NB4 (cell line): ENCODE results near the gene BTBD19.

Experiments
- CTCF ChIP-seq: IDR thresholded peaks from one replicate; pipeline ENCODE4 v1.5.1; 2012; ENCODE audit warnings: low read depth, low read length
- MAX ChIP-seq: IDR thresholded peaks from 2 replicates; pipeline ENCODE4 v1.6.1; 2011; ENCODE audit warnings: low read depth, low read length
- POLR2A ChIP-seq: IDR thresholded peaks from 2 replicates; pipeline ENCODE4 v1.6.1; 2011; ENCODE audit warnings: mild to moderate bottlenecking; ENCODE audit not compliant: insufficient read length; ENCODE audit errors: extremely low read depth

GRCh38 chr1:44759077-44759476 is 49.2 kb upstream of the BTBD19 start:
- TF ChIP-seq CTCF (no peak), POLR2A (no peak), MAX (no peak)
